IPS DF 19.7 (cell line): ENCODE results near the gene SIAH3.

ENCODE experiments used
- DNase-seq: peaks from one replicate; pipeline ENCODE4 v3.0.0-alpha.2; 2013; ENCODE audit warnings: low read depth, low spot score

The SIAH3 gene

GRCh38 chr13:45823583-45823982 lies 28.0 kb downstream of the SIAH3 start:
- no peak for DNase-seq

- no peak for DNase-seq
Measured at GRCh38 chr13:45821811-45822210, 29.7 kb downstream of the SIAH3 start.

- DNase-seq, result no peak
Measured at GRCh38 chr13:45820106-45820838, 31.3 kb downstream of the SIAH3 start.

- DNase-seq, result no peak
Measured at GRCh38 chr13:45817833-45818232, 33.7 kb downstream of the SIAH3 start.

- DNase-seq, result no peak
Measured at GRCh38 chr13:45816427-45816826, 35.1 kb downstream of the SIAH3 start.

- DNase-seq, result no peak
Measured at GRCh38 chr13:45812695-45813372, 38.7 kb downstream of the SIAH3 start.

- no peak for DNase-seq
Measured at GRCh38 chr13:45811891-45812694, 39.5 kb downstream of the SIAH3 start.

- no peak for DNase-seq
Measured at GRCh38 chr13:45809801-45810394, 41.7 kb downstream of the SIAH3 start.

- DNase-seq, result no peak
Measured at GRCh38 chr13:45808925-45809324, 42.6 kb downstream of the SIAH3 start.

GRCh38 chr13:45807520-45808099 lies 43.9 kb downstream of the SIAH3 start:
- peak; percentile 42 for DNase-seq

- DNase-seq, result no peak
Measured at GRCh38 chr13:45800485-45800884, 51.1 kb downstream of the SIAH3 start.

- no peak for DNase-seq
Measured at GRCh38 chr13:45799451-45799850, 52.1 kb downstream of the SIAH3 start.

GRCh38 chr13:45798851-45799250 lies 52.7 kb downstream of the SIAH3 start:
- no peak for DNase-seq

GRCh38 chr13:45796426-45797235 lies 54.9 kb downstream of the SIAH3 start:
- DNase-seq, result no peak

- no peak for DNase-seq
Measured at GRCh38 chr13:45792827-45793303, 58.7 kb downstream of the SIAH3 start.

- no peak for DNase-seq
Measured at GRCh38 chr13:45788011-45788410, 63.5 kb downstream of the SIAH3 start.

GRCh38 chr13:45787346-45787745 lies 64.2 kb downstream of the SIAH3 start:
- DNase-seq, result no peak

- no peak for DNase-seq
Measured at GRCh38 chr13:45786293-45786920, 65.1 kb downstream of the SIAH3 start.

- DNase-seq, result no peak
Measured at GRCh38 chr13:45784755-45785675, 66.5 kb downstream of the SIAH3 start.
